BLaER1 treated with 17β-estradiol and CSF1 and Interleukin-3, amounts not matched to agents 10 nM and 100 nM (cell line): Measurements from ENCODE around the gene TST.
A peak's percentile ranks its signal among the peaks of the same experiment; 100 is the strongest.

ENCODE experiments used
- H3K27ac ChIP-seq, 11 experiments: shearing (Covaris generic); formaldehyde crosslinking; 2 replicates each; pipeline ENCODE4 v1.8.1; 2022
- H3K27me3 ChIP-seq, 11 experiments: shearing (Covaris generic); formaldehyde crosslinking; 2 replicates each; pipeline ENCODE4 v1.8.1; 2022
- H3K36me3 ChIP-seq, 11 experiments: shearing (Covaris generic); formaldehyde crosslinking; 2 replicates each; pipeline ENCODE4 v1.8.1; 2022
- H3K4me1 ChIP-seq, 10 experiments: shearing (Covaris generic); formaldehyde crosslinking; 2 replicates each; pipeline ENCODE4 v1.8.1; 2022
- H3K4me2 ChIP-seq, 11 experiments: shearing (Covaris generic); formaldehyde crosslinking; 2 replicates each; pipeline ENCODE4 v1.8.1; 2022
- H3K4me3 ChIP-seq, 10 experiments: shearing (Covaris generic); formaldehyde crosslinking; 2 replicates each; pipeline ENCODE4 v1.8.1; 2022
- H3K9ac ChIP-seq, 11 experiments: shearing (Covaris generic); formaldehyde crosslinking; 2 replicates each; pipeline ENCODE4 v1.8.1; 2022
- H3K9me3 ChIP-seq, 11 experiments: shearing (Covaris generic); formaldehyde crosslinking; replicated peaks in 1 of 11; 2 replicates each; pipeline ENCODE4 v1.8.1; 2022
- H4K20me1 ChIP-seq, 11 experiments: shearing (Covaris generic); formaldehyde crosslinking; 2 replicates each; pipeline ENCODE4 v1.8.1; 2022
- Cebpa-rat ChIP-seq, 11 experiments: shearing (Covaris generic); IDR thresholded peaks; 2 replicates each; pipeline ENCODE4 v1.8.1; 2022

Gene TST

GRCh38 chr22:37010174-37010573 is 9.1 kb downstream of the TST start:
- peaks cover 0 to 46% (median 6%) of the 10 kb centered on the region in 11 experiments; a peak in 9 of 22 replicates for H4K20me1 ChIP-seq
- peaks cover 0 to 8% (median 0%) of the 10 kb centered on the region in 11 experiments; a peak in 6 of 22 replicates for H3K36me3 ChIP-seq
- no peak overlapping the region for H3K4me2 ChIP-seq
- peaks cover 0 to 4% (median 0%) of the 10 kb centered on the region in 11 experiments; a peak in 5 of 22 replicates for H3K9me3 ChIP-seq
- H3K4me3 ChIP-seq = no peak overlapping the region
- no peak overlapping the region for H3K27ac ChIP-seq
- peaks cover 17 to 25% (median 22%) of the 10 kb centered on the region in 10 experiments for H3K4me1 ChIP-seq
- H3K9ac ChIP-seq = no peak overlapping the region
- no peak for TF ChIP-seq Cebpa-rat (IDR thresholded peaks at IDR 0.05)
- no peaks in the 10 kb centered on the region for H3K27me3 ChIP-seq

- Histone ChIP-seq H3K4me3 (no peak overlapping the region), H3K9ac (no peak overlapping the region), H3K9me3 (peaks cover 0 to 8% (median 0%) of the 10 kb centered on the region in 11 experiments; a peak in 5 of 22 replicates), H3K27me3 (no peaks in the 10 kb centered on the region), H3K4me2 (peak overlapping the region in 3 of 11 experiments; percentile 61 to 74 (median 64); a peak in 3 of 22 replicates), H4K20me1 (peaks cover 0 to 39% (median 0%) of the 10 kb centered on the region in 11 experiments; a peak in 7 of 22 replicates), H3K27ac (no peak overlapping the region), H3K4me1 (peaks cover 17 to 25% (median 22%) of the 10 kb centered on the region in 10 experiments), H3K36me3 (peaks cover 0 to 8% (median 0%) of the 10 kb centered on the region in 11 experiments; a peak in 6 of 22 replicates)
- no peak for TF ChIP-seq Cebpa-rat (IDR thresholded peaks at IDR 0.05)
Observed at GRCh38 chr22:37009490-37009889, 9.8 kb downstream of the TST start.

GRCh38 chr22:37008365-37008764 is 10.9 kb downstream of the TST start:
- H3K9me3 ChIP-seq = peaks cover 0 to 8% (median 0%) of the 10 kb centered on the region in 11 experiments; a peak in 5 of 22 replicates
- H3K27me3 ChIP-seq = no peaks in the 10 kb centered on the region
- peaks cover 17 to 25% (median 22%) of the 10 kb centered on the region in 10 experiments for H3K4me1 ChIP-seq
- H3K4me3 ChIP-seq = no peak overlapping the region
- peak overlapping the region; percentile 34 to 74 (median 61); a peak in 21 of 22 replicates for H3K4me2 ChIP-seq
- no peak overlapping the region for H3K9ac ChIP-seq
- H3K36me3 ChIP-seq = peaks cover 0 to 8% (median 0%) of the 10 kb centered on the region in 11 experiments; a peak in 6 of 22 replicates
- H4K20me1 ChIP-seq = peaks cover 0 to 31% (median 0%) of the 10 kb centered on the region in 11 experiments; a peak in 6 of 22 replicates
- no peak for TF ChIP-seq Cebpa-rat (IDR thresholded peaks at IDR 0.05)
- H3K27ac ChIP-seq = no peak overlapping the region

- Histone ChIP-seq H3K4me1 (peaks cover 17 to 25% (median 22%) of the 10 kb centered on the region in 10 experiments), H3K9me3 (peaks cover 0 to 8% (median 0%) of the 10 kb centered on the region in 11 experiments; a peak in 5 of 22 replicates), H4K20me1 (peaks cover 0 to 25% (median 0%) of the 10 kb centered on the region in 11 experiments; a peak in 4 of 22 replicates), H3K27me3 (no peaks in the 10 kb centered on the region), H3K36me3 (peaks cover 0 to 8% (median 0%) of the 10 kb centered on the region in 11 experiments; a peak in 6 of 22 replicates), H3K4me2 (peak overlapping the region; percentile 34 to 74 (median 61); a peak in 21 of 22 replicates), H3K27ac (no peak overlapping the region), H3K9ac (no peak overlapping the region), H3K4me3 (no peak overlapping the region)
- no peak for TF ChIP-seq Cebpa-rat (IDR thresholded peaks at IDR 0.05)
Observed at GRCh38 chr22:37007651-37008050, 11.6 kb downstream of the TST start.

DNA sequence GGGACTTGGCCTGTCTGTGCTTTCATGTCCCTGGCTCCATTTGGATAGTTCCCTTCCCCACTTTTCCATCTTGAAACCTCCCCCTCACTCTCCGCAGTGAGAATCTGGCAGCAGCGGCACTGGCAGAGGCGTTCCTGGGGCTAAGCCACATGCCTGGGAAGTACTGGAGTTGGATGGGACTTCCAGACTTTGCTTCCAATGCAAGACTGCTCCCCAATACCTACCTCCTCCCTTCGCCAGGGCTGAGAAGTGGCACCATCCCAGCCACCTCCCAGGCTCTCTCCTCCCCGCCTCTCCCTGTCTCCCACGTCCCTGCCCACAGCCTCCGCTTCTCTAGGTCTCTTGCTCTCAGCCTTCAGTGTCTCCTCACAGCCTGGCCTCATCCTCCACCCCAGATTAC is 16.6 kb downstream of the TST start:
- H3K4me1 ChIP-seq = peaks cover 3 to 7% (median 5%) of the 10 kb centered on the region in 10 experiments; a peak in 19 of 20 replicates
- no peak for TF ChIP-seq Cebpa-rat (IDR thresholded peaks at IDR 0.05)
- H3K4me2 ChIP-seq = no peak overlapping the region
- H3K9me3 ChIP-seq = peaks cover 0 to 8% (median 0%) of the 10 kb centered on the region in 11 experiments; a peak in 5 of 22 replicates
- H3K36me3 ChIP-seq = no peaks in the 10 kb centered on the region
- no peak overlapping the region for H3K27ac ChIP-seq
- no peaks in the 10 kb centered on the region for H3K27me3 ChIP-seq
- no peaks in the 10 kb centered on the region for H4K20me1 ChIP-seq
- no peak overlapping the region for H3K9ac ChIP-seq
- no peak overlapping the region for H3K4me3 ChIP-seq

DNA sequence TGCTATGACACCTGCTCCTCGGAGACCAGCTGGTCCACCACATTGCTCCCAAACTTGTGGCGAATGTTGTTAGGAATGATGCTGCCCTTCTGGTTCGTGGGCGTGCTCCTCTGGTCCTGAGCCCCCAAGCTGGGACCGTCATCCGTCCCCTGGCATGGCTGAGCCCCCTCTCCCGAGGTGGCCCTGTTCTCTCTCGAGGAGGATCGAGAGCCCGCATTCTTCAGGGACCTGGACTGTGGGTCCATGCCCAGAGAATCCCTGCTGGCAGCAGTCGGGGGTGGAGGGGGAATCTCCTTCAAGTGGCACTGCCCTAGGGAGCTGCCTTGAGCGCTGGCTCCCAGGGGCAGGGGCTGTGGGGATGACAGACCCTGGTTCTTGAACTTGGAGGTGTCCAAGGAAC is 17.4 kb downstream of the TST start:
- no peaks in the 10 kb centered on the region for H4K20me1 ChIP-seq

DNA sequence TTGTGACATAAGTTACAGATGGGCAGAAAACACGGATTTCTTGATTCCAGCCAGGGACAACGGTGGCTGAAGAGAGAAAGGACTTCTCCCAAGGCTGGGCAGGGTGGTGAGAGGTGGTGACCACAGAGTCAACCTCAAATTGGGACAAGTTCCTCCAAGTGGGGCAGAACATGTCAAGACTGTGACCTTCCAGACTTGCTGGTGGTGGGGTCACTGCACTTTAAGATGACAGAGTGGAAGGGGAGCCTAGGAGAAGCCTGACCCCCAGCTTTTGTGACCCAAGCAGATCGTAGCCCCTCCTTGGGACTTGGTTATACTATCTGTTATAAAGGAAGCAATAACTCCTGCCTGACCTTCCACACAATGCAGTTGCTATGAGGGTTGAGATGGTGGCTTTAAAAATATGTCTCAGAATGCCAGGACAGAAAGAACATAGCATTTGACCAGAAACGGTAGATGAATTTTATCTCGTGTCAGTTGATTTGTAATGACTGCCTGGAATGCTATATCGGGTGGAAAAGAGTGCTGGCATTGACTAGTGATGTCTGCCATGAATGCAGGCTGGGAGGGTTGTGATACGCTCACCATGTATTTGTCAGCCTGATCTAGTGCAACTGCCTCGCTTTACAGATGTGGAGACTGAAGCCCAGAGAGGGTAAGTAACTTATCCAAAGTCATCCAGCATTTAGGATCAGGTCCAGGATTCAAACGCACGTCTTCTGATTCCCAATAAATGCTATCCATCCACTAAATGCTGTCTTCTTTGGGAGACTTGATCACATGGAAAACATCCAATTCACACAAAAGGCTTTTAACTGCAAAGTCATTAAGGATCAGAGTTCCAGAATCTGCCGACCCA is 18.3 kb downstream of the TST start:
- Histone ChIP-seq H3K27me3 (no peaks in the 10 kb centered on the region), H3K4me3 (no peak overlapping the region), H3K9me3 (peaks cover 0 to 8% (median 0%) of the 10 kb centered on the region in 11 experiments; a peak in 5 of 22 replicates), H3K27ac (no peak overlapping the region), H3K9ac (no peak overlapping the region), H3K36me3 (no peaks in the 10 kb centered on the region), H4K20me1 (no peaks in the 10 kb centered on the region), H3K4me2 (no peak overlapping the region), H3K4me1 (peaks cover 0 to 3% (median 0%) of the 10 kb centered on the region in 10 experiments; a peak in 1 of 20 replicates)
- no peak for TF ChIP-seq Cebpa-rat (IDR thresholded peaks at IDR 0.05)

More for the DNA sequence above, 17.4 kb downstream of the TST start:
- Histone ChIP-seq H3K4me2 (no peak overlapping the region), H3K27me3 (no peaks in the 10 kb centered on the region), H3K27ac (no peak overlapping the region), H3K36me3 (no peaks in the 10 kb centered on the region), H3K4me3 (no peak overlapping the region), H3K4me1 (peaks cover 0 to 3% (median 0%) of the 10 kb centered on the region in 10 experiments; a peak in 1 of 20 replicates), H3K9me3 (peaks cover 0 to 8% (median 0%) of the 10 kb centered on the region in 11 experiments; a peak in 5 of 22 replicates), H3K9ac (no peak overlapping the region)
- TF ChIP-seq Cebpa-rat (IDR thresholded peaks at IDR 0.05) = no peak

DNA sequence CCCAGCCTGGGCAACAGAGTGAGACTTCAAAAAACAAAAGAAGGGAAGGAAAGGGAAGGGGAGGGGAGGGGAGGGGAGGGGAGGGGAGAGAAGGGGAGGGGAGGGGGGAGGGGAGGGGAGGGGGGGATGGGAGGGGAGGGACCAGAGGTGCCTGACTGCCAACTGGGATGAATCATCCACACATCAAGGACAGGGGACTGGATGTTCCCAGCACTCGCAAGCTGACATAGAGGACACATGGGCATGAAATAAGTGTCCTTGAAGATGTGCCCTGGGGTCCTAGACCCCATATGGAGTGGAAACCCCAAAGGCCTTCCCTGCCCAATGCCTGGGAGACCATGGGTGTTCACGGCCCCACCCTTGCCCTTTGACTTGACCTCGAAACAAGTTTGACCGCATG is 19.8 kb downstream of the TST start:
- no peaks in the 10 kb centered on the region for H3K9me3 ChIP-seq
- H3K4me3 ChIP-seq = no peak overlapping the region
- H3K9ac ChIP-seq = no peak overlapping the region
- H3K4me1 ChIP-seq = peaks cover 0 to 3% (median 0%) of the 10 kb centered on the region in 10 experiments; a peak in 1 of 20 replicates
- H3K27me3 ChIP-seq = no peaks in the 10 kb centered on the region
- H3K27ac ChIP-seq = no peak overlapping the region
- TF ChIP-seq Cebpa-rat (IDR thresholded peaks at IDR 0.05) = no peak
- no peak overlapping the region for H3K4me2 ChIP-seq
- H4K20me1 ChIP-seq = no peaks in the 10 kb centered on the region
- H3K36me3 ChIP-seq = no peaks in the 10 kb centered on the region
